Measurements from ENCODE around the gene TRIM8. TPM values are rescaled to one million over a fixed set of nuclear protein-coding genes. Genes with fewer than 3 reads are reported as not detected.

Gene TRIM8
- total RNA-seq, 1 donor from 2014 or later: 126 TPM

DNA sequence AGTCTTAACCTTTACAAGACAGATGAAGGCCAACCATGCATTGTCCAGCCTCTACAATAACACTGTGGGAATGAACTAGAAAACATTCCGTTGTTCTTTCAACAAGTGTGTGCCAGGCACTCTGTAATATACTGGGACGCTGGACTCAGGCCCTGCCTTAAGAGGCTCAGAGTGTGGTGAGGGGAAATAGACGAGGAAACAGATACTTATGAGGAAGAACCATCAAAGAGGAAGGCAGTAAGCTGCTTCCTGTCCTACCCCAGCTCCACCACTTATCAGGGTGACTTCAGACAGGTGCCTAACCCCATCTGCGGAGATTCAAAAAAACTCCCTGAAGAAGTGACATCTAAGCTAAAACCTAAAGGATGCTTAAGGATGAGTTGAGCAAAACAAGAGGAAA is 8.9 kb upstream of the TRIM8 start:
- TF ChIP-seq, protein P1, sequence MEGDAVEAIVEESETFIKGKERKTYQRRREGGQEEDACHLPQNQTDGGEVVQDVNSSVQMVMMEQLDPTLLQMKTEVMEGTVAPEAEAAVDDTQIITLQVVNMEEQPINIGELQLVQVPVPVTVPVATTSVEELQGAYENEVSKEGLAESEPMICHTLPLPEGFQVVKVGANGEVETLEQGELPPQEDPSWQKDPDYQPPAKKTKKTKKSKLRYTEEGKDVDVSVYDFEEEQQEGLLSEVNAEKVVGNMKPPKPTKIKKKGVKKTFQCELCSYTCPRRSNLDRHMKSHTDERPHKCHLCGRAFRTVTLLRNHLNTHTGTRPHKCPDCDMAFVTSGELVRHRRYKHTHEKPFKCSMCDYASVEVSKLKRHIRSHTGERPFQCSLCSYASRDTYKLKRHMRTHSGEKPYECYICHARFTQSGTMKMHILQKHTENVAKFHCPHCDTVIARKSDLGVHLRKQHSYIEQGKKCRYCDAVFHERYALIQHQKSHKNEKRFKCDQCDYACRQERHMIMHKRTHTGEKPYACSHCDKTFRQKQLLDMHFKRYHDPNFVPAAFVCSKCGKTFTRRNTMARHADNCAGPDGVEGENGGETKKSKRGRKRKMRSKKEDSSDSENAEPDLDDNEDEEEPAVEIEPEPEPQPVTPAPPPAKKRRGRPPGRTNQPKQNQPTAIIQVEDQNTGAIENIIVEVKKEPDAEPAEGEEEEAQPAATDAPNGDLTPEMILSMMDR (IDR thresholded peaks at IDR 0.05): no peak
- no peak for TF ChIP-seq POLR2A (IDR thresholded peaks at IDR 0.05)
- H3K27me3 ChIP-seq: no peaks in the 10 kb centered on the region
- H3K4me1 ChIP-seq: peaks cover 40% of the 10 kb centered on the region
- peaks cover 0 to 9% of the 10 kb centered on the region in 2 donors for H3K36me3 ChIP-seq
- H3K4me3 ChIP-seq: no peak overlapping the region
- intact Hi-C loops (cut with DNase I): no loop called here
- H3K27ac ChIP-seq: no peak overlapping the region
- no peak for DNase-seq (ENCODE audit: extremely low spot score in 2 of 2)
- H3K9me3 ChIP-seq: no peaks in the 10 kb centered on the region

DNA sequence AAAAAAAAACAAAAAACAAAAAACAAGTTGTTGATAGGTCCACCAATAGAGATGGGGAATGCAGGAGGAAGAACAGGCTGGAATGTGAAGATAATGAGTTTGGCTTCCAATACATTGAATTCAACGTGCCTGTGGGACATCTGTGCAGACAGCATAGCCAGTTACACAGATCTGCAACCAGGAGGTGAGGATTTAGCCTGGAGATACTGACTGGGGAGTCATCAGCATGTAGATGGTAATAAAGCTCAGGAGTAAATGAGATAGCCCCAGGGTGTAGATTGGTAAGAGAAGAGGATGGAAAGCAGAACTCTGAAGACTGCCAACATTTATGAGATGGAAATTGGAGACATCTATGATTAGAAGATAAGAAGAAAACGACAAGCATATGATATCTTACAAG is 4.7 kb upstream of the TRIM8 start:
- DNase-seq (ENCODE audit: extremely low spot score in 2 of 2): no peak
- intact Hi-C loops (cut with DNase I): no loop called here
- H3K36me3 ChIP-seq: no peaks in the 10 kb centered on the region
- TF ChIP-seq POLR2A (IDR thresholded peaks at IDR 0.05) (no peak), POLR2AphosphoS5 (IDR thresholded peaks at IDR 0.05; ENCODE audit: insufficient read depth in 1 of 2, low read depth in 1 of 2) (no peak)
- TF ChIP-seq, protein P1 (IDR thresholded peaks at IDR 0.05): no peak
- no peak overlapping the region for H3K27ac ChIP-seq
- no peak overlapping the region for H3K4me3 ChIP-seq
- no peaks in the 10 kb centered on the region for H3K27me3 ChIP-seq
- H3K4me1 ChIP-seq: peaks cover 8% of the 10 kb centered on the region
- no peaks in the 10 kb centered on the region for H3K9me3 ChIP-seq

DNA sequence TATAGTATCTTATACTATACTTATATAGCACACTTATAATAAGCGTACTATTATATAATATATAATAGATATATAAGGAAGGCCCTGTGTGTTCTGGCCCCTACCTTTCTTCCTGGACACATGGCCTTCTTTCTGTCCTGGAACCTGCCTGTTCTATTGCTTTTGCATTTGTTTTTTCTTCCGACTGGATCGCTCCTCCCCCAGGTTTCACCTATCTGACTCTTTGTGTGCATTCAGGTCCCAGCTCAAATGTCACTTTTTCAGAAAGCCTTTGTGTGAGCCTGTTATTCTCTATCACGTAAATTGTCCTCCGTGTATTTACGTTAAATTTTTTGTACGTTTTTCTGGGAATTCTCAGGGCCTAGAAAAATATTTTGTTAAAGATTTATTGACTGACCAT is 2.9 kb upstream of the TRIM8 start:
- Histone ChIP-seq H3K36me3 (no peaks in the 10 kb centered on the region), H3K27ac (peak overlapping the region; percentile 99), H3K4me3 (peak overlapping the region; percentile 72 to 98), H3K27me3 (no peaks in the 10 kb centered on the region), H3K4me1 (peaks cover 5% of the 10 kb centered on the region), H3K9me3 (no peaks in the 10 kb centered on the region)
- intact Hi-C loops (cut with DNase I): loop anchor here (5.0 to 10.0 kb wide), 2 partner anchors 139 to 173 kb away; partner anchors contain the start of genes ACTR1A and SUFU
- no peak for DNase-seq (ENCODE audit: extremely low spot score in 2 of 2)
- TF ChIP-seq POLR2AphosphoS5 (IDR thresholded peaks at IDR 0.05; ENCODE audit: insufficient read depth in 1 of 2, low read depth in 1 of 2): no peak
- TF ChIP-seq, protein P1 (IDR thresholded peaks at IDR 0.05): no peak
- no peak for TF ChIP-seq POLR2A (IDR thresholded peaks at IDR 0.05)

DNA sequence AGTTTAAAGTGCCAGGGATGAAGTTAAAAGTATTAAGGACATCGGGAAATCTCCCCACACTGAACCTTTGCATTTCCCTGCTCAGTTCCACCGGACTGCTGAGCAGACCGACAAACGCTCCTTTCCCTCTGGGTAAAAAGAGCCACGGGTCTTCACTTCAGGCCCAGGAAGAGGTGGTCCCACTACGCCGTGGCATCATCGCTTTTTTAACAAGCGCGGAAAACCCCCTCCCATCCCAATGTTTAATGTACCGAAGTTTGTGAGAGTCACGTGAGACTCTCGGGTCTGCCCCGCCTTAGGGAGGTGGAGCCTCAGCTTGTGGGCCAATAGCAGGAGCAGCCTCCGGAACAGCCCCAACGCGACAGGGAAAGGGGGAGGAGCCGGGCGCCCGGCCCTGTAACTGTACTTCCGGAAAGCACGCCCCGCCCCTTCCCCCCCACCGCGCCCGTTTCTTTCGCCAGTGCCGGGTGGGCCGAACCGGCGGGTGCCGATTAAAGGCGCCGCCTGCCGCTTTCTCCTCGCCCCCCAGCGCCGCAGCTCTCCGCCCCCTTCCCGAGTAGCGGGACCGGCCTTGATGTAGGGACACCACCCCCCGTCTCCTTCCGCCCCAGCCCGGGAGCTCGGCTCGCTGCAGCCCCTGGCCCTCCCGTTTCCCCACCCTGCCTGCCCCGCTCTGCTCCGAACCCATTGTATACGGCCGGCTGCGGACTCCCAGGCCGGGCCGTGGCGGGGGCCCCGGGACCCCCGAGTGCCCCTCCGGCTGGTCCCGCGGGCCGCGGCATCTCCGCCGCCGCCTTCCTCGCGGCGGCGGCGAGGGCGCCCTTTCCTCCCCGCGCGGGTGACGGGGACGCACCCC is 2.2 kb upstream of the TRIM8 start:
- Histone ChIP-seq H3K36me3 (no peaks in the 10 kb centered on the region), H3K9me3 (no peaks in the 10 kb centered on the region), H3K27ac (peak overlapping the region; percentile 99), H3K27me3 (no peaks in the 10 kb centered on the region), H3K4me1 (peaks cover 12% of the 10 kb centered on the region), H3K4me3 (peak overlapping the region; percentile 72 to 98)
- peak; percentile 99 for DNase-seq (ENCODE audit: extremely low spot score in 2 of 2)
- intact Hi-C loops (cut with DNase I): loop anchor here (5.0 to 10.0 kb wide), 2 partner anchors 140 to 173 kb away; partner anchors contain the start of genes ACTR1A and SUFU
- TF ChIP-seq POLR2A (IDR thresholded peaks at IDR 0.05): peak in 1 of 2 donors; percentile 91
- TF ChIP-seq, protein P1 (IDR thresholded peaks at IDR 0.05): no peak
- TF ChIP-seq POLR2AphosphoS5 (IDR thresholded peaks at IDR 0.05; ENCODE audit: insufficient read depth in 1 of 2, low read depth in 1 of 2): peak; percentile 93 to 94

Measured in vagina (tissue), 2 donors.